ENCODE data around the gene LMTK3.
"Not testable (repeated sequence)": the region's sequence is repeated elsewhere in the genome, so short reads cannot be mapped to it uniquely, and the experiment has no call there.

The LMTK3 gene

GRCh38 chr19:48486706-48487105 is 24.9 kb downstream of the LMTK3 start:
- not testable (repeated sequence) for DNase-seq (ENCODE audit: low read depth)

DNA sequence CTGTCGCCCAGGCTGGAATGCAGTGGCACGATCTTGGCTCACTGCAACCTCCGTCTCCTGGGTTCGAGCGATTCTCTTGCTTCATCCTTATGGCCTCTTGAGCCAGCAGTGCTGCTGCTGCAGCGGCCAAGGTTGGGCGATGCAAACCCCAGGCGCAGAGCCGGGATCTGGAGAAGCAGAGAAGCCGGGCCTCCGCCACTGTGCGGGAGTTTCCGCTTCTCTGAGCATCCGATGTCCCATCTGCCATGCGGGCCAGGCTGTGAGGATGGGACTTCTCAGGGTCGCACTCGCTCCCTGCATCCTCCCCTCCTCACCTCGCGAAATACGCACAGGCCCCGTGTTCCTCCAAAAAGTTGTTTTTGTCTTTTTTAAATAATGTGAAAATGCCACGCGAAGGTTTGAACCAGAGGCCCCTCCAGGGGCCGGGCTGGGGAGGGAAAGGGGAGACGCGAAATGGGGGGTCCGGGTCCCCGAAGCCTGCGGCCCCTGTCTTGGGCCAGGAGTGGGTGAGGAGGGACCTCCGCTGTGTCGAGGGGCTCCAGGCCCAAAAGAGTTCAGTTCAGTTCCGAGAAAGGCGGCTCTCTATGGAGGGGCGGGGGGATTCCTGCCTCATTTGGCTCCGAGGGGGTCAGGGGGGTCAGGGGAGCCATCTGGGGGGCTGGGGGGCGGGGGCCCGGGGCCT is 26.6 kb downstream of the LMTK3 start:
- DNase-seq (ENCODE audit: low read depth): no peak

GRCh38 chr19:48484247-48484893 is 27.3 kb downstream of the LMTK3 start:
- DNase-seq (ENCODE audit: low read depth): no peak

GRCh38 chr19:48483301-48483700 is 28.3 kb downstream of the LMTK3 start:
- no peak for DNase-seq (ENCODE audit: low read depth)

GRCh38 chr19:48481846-48482639 is 29.6 kb downstream of the LMTK3 start:
- peak; percentile 38 for DNase-seq (ENCODE audit: low read depth)

- DNase-seq (ENCODE audit: low read depth): peak; percentile 33
These were observed 30.8 kb downstream of the LMTK3 start for GRCh38 chr19:48480558-48481500.

DNA sequence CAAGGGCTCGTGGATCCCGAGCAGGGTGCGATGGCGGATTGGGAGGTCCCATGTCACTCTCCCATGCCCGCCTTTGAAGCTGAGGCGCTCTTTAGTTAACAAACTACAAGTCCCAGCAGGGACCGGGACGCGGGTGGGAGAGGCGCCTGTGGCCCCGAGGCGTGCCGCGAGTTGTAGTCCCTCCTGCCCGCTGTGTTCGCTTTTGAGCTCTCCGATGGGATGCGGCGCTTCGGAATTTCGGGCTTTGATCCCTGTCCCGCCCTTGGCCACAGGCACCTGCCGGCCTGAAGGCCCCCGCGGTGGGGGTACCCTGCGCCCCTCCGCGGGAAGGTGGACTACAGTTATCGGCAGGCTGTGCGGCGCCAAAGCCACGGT is 31.5 kb downstream of the LMTK3 start:
- no peak for DNase-seq (ENCODE audit: low read depth)

DNA sequence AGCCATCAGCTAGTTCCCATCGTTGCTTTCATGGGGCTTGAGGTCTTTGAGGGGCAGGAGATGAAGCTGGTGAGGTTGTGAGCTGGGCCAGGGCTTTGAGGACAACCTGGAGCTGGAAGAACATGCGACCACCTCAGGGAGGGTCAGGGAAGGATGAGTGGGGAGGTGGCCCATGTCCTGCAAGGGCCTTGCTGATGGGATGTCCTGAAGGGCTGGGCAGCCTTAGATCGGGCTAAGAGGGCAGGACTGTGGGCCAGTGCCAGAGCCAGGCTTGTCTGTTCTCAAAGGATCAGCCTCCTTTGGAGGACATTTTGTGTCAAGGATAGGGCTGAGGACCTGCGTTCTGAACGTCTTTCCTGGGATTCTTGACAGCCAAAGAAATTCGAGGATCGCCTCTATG is 31.9 kb downstream of the LMTK3 start:
- no peak for DNase-seq (ENCODE audit: low read depth)

GRCh38 chr19:48478339-48479256 is 33.0 kb downstream of the LMTK3 start:
- DNase-seq (ENCODE audit: low read depth): no peak

DNA sequence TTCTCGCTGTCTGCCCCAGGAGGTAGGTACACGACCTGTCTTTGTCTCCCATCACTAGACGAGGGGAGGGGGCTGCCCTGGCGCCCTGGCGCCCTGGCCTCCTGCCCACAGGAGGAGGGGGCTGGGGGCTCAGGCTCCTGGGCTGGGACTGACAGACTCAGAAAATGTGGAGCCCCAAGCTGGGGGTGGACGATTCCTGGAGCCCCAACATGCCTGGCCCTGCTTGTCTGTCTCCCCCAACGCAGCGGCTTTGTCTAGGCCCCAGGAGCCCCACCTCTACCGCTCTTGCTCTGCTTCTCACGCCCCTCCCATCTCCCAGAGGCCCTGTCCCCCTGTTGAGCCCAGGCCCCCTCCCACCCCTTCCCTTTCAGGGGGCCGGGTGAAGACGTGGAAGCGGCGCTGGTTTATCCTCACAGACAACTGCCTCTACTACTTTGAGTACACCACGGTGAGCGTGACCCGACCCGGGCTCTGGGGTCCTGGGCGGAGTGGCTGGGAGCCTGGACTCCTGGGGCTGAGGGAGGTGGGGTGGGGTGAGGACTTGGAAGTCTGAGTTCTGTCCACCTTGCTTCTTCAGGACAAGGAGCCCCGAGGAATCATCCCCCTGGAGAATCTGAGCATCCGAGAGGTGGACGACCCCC is 33.8 kb downstream of the LMTK3 start:
- DNase-seq (ENCODE audit: low read depth): no peak

DNA sequence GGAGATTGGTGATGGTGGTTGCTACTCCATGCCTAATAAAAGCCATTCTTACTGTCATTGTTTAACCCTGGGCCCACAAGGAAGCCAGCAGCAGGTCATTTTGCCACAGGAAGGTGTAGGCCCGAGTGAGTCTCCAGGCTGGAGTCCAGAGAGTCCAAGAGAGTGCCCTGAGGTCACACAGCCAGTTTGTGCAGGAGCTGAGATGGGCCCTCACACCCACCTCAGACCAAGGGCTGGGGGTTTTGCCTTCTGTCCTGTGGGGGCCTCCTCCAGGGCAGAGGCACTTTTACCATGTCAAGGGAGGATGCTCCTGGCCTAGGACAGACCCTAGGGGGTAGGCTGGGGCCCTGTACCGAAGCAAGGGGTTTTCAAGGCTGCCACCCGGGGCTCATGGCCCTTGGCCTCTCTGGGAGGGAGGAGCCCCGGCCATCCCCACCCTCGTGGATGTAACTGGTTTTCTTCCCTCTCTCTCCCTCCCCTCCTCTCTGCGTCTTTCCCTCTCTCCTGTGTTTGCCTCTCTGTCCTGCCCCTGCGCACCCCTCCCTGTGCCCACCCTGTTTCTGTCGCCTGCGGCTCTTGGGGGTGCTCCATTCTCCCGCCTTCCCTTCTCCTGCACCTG is 34.5 kb downstream of the LMTK3 start:
- DNase-seq (ENCODE audit: low read depth): no peak

DNA sequence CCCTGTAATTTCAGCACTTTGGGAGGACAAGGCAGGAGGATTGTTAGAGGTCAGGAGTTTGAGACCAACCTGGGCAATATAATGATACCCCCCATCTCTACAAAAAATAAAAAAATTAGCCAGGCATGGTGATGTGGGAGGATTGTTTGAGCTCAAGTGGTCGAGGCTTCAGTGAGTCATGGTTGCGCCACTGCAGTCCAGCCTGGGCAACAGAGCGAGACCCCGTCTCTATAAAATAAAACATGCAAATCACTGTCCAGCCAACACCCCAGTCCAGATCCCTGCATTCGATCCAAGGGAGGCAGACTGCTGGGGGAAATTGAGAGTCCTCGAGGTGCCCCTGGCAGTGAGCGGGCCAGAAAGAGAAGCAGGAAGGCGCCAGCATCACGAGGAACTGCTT is 35.5 kb downstream of the LMTK3 start:
- DNase-seq (ENCODE audit: low read depth): no peak

GRCh38 chr19:48475369-48476068 is 36.1 kb downstream of the LMTK3 start:
- DNase-seq (ENCODE audit: low read depth): no peak

- no peak for DNase-seq (ENCODE audit: low read depth)
These were observed 37.5 kb downstream of the LMTK3 start for GRCh38 chr19:48474084-48474592.

GRCh38 chr19:48473161-48473966 is 38.3 kb downstream of the LMTK3 start:
- no peak for DNase-seq (ENCODE audit: low read depth)

DNA sequence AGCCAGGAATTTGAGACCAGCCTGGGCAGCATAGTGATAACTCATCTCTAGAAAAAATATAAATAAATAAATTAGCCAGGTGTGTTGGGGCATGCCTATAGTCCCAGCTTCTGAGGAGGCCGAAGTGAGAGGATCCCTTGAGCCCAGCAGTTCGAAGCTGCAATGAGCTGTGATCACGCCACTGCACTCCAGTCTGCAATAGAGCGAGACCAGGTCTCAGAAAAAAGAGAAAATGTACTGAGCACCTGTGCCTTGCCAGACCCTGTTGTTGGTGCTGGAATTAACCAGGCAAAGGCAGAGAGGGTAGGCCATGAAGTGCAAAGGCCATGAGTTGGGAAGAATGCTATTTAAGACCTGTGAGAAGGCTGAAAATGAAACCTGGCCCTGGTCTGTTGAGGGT is 39.8 kb downstream of the LMTK3 start:
- no peak for DNase-seq (ENCODE audit: low read depth)

DNA sequence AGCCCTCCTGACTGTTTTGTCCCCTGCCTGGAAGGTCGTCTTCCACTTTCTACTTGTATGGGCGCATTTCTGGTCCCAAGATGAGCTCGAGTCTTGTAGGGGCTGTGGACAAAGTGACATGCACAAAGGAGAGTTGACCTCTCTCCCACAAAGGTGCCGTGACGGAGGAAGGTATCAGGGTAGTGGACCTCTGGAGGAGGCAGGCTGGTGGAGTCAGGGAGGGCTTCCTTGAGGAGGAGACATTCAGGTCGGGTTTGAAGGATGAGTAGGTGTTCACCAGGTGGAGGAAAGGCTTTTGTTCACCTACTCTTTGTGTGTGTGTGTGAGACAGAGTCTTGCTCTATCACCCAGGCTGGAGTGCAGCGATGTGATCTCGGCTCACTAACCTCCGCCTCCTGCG is 40.8 kb downstream of the LMTK3 start:
- DNase-seq (ENCODE audit: low read depth): no peak

All from ELR (cell line).